Panc1 (cell line): ENCODE results near the gene HCN2. TPM values are rescaled to one million over a fixed set of nuclear protein-coding genes. Genes with fewer than 3 reads are reported as not detected.

Experiments used
- ATAC-seq: fragments of 200-7000 bp; cut with Tn5 transposase; 2 replicates; pipeline ENCODE4 v1.9.1; 2020; ENCODE audit warnings: mild to moderate bottlenecking, moderate library complexity
- BruUV-seq: library from RNA; stranded (reverse); fragments of 400-500 nt; replicated peaks from 2 replicates; lab custom pipeline; 2021; lab: Mats Ljungman, UMichigan
- CTCF ChIA-PET: fragments of 300-600 bp; sonication (Branson Sonifier 250); formaldehyde crosslinking; loops from one replicate; lab custom pipeline; 2022; ENCODE audit warnings: antibody characterized with exemption; lab: Charles Lee
- POLR2A ChIA-PET: fragments of 300-600 bp; sonication (Branson Sonifier 250); formaldehyde crosslinking; loops from one replicate; lab custom pipeline; 2022; ENCODE audit warnings: antibody characterized with exemption; lab: Charles Lee
- DNase-seq: peaks from one replicate; pipeline ENCODE4 v3.0.0-alpha.2; 2010; ENCODE audit warnings: low read depth, low spot score
- H3K27ac ChIP-seq: 2 replicates; pipeline ENCODE4 v1.5.1; 2011; ENCODE audit warnings: mild to moderate bottlenecking, low read length, inconsistent platforms
- H3K27me3 ChIP-seq: fragments of 200-500 bp; sonication (Bioruptor generic); 2 replicates; pipeline ENCODE4 v1.6.0; 2014; ENCODE audit warnings: low read length, inconsistent platforms; ENCODE audit not compliant: control insufficient read depth, insufficient read depth
- H3K36me3 ChIP-seq: fragments of 200-500 bp; sonication (Bioruptor generic); 2 replicates; pipeline ENCODE4 v1.5.1; 2014; ENCODE audit warnings: inconsistent platforms, mild to moderate bottlenecking, low read length, moderate library complexity; ENCODE audit not compliant: control insufficient read depth, insufficient read depth
- H3K4me1 ChIP-seq: 2 replicates; pipeline ENCODE4 v1.5.1; 2011; ENCODE audit warnings: inconsistent platforms, mild to moderate bottlenecking, low read length, moderate library complexity; ENCODE audit not compliant: control insufficient read depth, insufficient read depth
- H3K4me3 ChIP-seq, 2 experiments: 2 replicates each; pipeline ENCODE4 v1.5.1; 2011 to 2012; ENCODE audit warnings: low read depth in 2 of 2, low read length in 2 of 2, mild to moderate bottlenecking in 2 of 2, inconsistent platforms in 1 of 2, moderate library complexity in 1 of 2
- H3K9me3 ChIP-seq: fragments of 200-500 bp; sonication (Bioruptor generic); 2 replicates; pipeline ENCODE4 v1.5.1; 2014; ENCODE audit warnings: low read depth, mild to moderate bottlenecking, inconsistent platforms, low read length, moderate library complexity; ENCODE audit not compliant: control insufficient read depth, insufficient read depth
- POLR2AphosphoS5 ChIP-seq: IDR thresholded peaks from 2 replicates; pipeline ENCODE4 v1.6.1; 2012; ENCODE audit warnings: mild to moderate bottlenecking, low read depth, low read length, moderate library complexity
- SIN3A ChIP-seq: IDR thresholded peaks from 2 replicates; pipeline ENCODE4 v1.6.1; 2012; ENCODE audit warnings: low read depth, mild to moderate bottlenecking, low read length, moderate library complexity, borderline replicate concordance; ENCODE audit not compliant: insufficient read depth
- TCF7L2 ChIP-seq: IDR thresholded peaks from 2 replicates; pipeline ENCODE4 v1.6.1; 2011; ENCODE audit warnings: mild to moderate bottlenecking, low read depth, low read length, inconsistent platforms
- in situ Hi-C: cut with HindIII; loops from 2 replicates; pipeline ENCODE4 v1.10.0; 2016; ENCODE audit warnings: low sequenced_read_pairs, low pct_unique_long_range_greater_than_20kb
- intact Hi-C: fragments of 100-400 bp; cut with micrococcal nuclease; formaldehyde crosslinking; loops from one replicate; pipeline ENCODE4 v1.10.0; 2022; ENCODE audit not compliant: unreplicated experiment
- total RNA-seq: library from RNA; stranded (reverse); gene quantifications from one replicate; pipeline ENCODE4 v1.2.1, GENCODE V29; 2021; ENCODE audit not compliant: unreplicated experiment
- TF ChIP-seq, protein P1 (sequence below): fragments of 450-650 bp; IDR thresholded peaks from 2 replicates; pipeline ENCODE4 v1.5.1; 2017; ENCODE audit warnings: mild to moderate bottlenecking
- TF ChIP-seq, protein P2 (sequence below), 2 experiments: IDR thresholded peaks; 2 replicates each; pipeline ENCODE4 v1.6.1; 2011 to 2012; ENCODE audit warnings: low read depth in 2 of 2, control low read depth in 1 of 2, low read length in 1 of 2, mild to moderate bottlenecking in 1 of 2, moderate library complexity in 1 of 2; ENCODE audit not compliant: insufficient read depth in 1 of 2

HCN2 gene
- total RNA-seq, 1 experiment from 2014 or later = 15.1 TPM

- Histone ChIP-seq H3K27me3 (no peaks in the 10 kb centered on the region), H3K4me1 (no peaks in the 10 kb centered on the region), H3K4me3 (no peak overlapping the region), H3K27ac (no peak overlapping the region), H3K9me3 (no peaks in the 10 kb centered on the region), H3K36me3 (no peaks in the 10 kb centered on the region; the same call in none of the 2 replicates)
- ChIA-PET CTCF (interaction anchor here (0.7 kb wide), 1 partner anchor 91 kb away, joined by 5 read pairs; no protein-coding TSS in a partner anchor), POLR2A (no interaction called here)
- ATAC-seq (no peak), DNase-seq (no peak)
- in situ Hi-C loops = no loop called here
- no peak for TF ChIP-seq SIN3A
- no TSS peak for BruUV-seq
- intact Hi-C loops = no loop called here
Measured at GRCh38 chr19:650121-650520, 60.4 kb downstream of the HCN2 start.

GRCh38 chr19:651114-651818, 61.6 kb downstream of the HCN2 start:
- in situ Hi-C loops = no loop called here
- Histone ChIP-seq H3K27me3 (no peaks in the 10 kb centered on the region), H3K4me1 (no peaks in the 10 kb centered on the region), H3K9me3 (no peaks in the 10 kb centered on the region), H3K4me3 (no peak overlapping the region), H3K36me3 (no peaks in the 10 kb centered on the region; the same call in none of the 2 replicates), H3K27ac (no peak overlapping the region)
- intact Hi-C loops = no loop called here
- TF ChIP-seq SIN3A (no peak), POLR2AphosphoS5 (no peak), TCF7L2 (no peak)
- TF ChIP-seq, protein P1, sequence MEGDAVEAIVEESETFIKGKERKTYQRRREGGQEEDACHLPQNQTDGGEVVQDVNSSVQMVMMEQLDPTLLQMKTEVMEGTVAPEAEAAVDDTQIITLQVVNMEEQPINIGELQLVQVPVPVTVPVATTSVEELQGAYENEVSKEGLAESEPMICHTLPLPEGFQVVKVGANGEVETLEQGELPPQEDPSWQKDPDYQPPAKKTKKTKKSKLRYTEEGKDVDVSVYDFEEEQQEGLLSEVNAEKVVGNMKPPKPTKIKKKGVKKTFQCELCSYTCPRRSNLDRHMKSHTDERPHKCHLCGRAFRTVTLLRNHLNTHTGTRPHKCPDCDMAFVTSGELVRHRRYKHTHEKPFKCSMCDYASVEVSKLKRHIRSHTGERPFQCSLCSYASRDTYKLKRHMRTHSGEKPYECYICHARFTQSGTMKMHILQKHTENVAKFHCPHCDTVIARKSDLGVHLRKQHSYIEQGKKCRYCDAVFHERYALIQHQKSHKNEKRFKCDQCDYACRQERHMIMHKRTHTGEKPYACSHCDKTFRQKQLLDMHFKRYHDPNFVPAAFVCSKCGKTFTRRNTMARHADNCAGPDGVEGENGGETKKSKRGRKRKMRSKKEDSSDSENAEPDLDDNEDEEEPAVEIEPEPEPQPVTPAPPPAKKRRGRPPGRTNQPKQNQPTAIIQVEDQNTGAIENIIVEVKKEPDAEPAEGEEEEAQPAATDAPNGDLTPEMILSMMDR = no peak
- TF ChIP-seq, protein P2, sequence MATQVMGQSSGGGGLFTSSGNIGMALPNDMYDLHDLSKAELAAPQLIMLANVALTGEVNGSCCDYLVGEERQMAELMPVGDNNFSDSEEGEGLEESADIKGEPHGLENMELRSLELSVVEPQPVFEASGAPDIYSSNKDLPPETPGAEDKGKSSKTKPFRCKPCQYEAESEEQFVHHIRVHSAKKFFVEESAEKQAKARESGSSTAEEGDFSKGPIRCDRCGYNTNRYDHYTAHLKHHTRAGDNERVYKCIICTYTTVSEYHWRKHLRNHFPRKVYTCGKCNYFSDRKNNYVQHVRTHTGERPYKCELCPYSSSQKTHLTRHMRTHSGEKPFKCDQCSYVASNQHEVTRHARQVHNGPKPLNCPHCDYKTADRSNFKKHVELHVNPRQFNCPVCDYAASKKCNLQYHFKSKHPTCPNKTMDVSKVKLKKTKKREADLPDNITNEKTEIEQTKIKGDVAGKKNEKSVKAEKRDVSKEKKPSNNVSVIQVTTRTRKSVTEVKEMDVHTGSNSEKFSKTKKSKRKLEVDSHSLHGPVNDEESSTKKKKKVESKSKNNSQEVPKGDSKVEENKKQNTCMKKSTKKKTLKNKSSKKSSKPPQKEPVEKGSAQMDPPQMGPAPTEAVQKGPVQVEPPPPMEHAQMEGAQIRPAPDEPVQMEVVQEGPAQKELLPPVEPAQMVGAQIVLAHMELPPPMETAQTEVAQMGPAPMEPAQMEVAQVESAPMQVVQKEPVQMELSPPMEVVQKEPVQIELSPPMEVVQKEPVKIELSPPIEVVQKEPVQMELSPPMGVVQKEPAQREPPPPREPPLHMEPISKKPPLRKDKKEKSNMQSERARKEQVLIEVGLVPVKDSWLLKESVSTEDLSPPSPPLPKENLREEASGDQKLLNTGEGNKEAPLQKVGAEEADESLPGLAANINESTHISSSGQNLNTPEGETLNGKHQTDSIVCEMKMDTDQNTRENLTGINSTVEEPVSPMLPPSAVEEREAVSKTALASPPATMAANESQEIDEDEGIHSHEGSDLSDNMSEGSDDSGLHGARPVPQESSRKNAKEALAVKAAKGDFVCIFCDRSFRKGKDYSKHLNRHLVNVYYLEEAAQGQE (IDR thresholded peaks at IDR 0.05; ENCODE audit: insufficient read depth in 1 of 2, low read depth in 2 of 2, low read length in 1 of 2) = no peak
- ATAC-seq (no peak), DNase-seq (no peak)
- CTCF ChIA-PET = no interaction called here
- BruUV-seq = no TSS peak
- POLR2A ChIA-PET = no interaction called here

DNA sequence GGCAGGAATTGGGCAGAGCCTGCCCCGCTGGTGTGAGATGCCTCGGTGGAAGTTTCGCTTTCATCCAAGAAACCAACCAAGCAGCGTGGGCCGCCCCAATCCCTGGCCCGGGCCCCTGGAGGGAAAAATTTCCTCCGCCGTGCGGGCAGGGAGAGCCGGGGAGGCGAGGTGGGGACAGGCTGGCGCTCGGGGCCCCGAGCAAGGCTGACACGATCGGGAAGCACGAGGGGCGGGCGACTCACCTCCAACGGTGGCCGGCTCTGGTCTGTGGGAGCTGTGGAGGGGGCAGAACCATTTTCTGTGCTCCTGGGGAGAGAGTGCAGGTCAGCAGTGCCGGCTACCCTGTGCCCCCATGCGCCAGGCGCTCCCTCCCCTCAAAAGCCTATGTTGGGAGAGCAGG, 62.3 kb downstream of the HCN2 start:
- ChIA-PET CTCF (no interaction called here), POLR2A (no interaction called here)
- H3K4me1 ChIP-seq = no peaks in the 10 kb centered on the region
- no TSS peak for BruUV-seq
- H3K9me3 ChIP-seq = no peaks in the 10 kb centered on the region
- no peaks in the 10 kb centered on the region for H3K27me3 ChIP-seq
- no peak for ATAC-seq
- H3K4me3 ChIP-seq = no peak overlapping the region
- DNase-seq = no peak
- in situ Hi-C loops (no loop called here), intact Hi-C loops (no loop called here)
- no peak for TF ChIP-seq TCF7L2
- TF ChIP-seq, protein P2 (IDR thresholded peaks at IDR 0.05; ENCODE audit: insufficient read depth in 1 of 2, low read depth in 2 of 2, low read length in 1 of 2) = no peak
- TF ChIP-seq SIN3A = no peak
- no peak for TF ChIP-seq POLR2AphosphoS5
- H3K27ac ChIP-seq = no peak overlapping the region
- no peaks in the 10 kb centered on the region; the same call in none of the 2 replicates for H3K36me3 ChIP-seq
